OCI-LY3 (cell line): ENCODE results near the gene MYRF.

Experiments used
- H2AFZ ChIP-seq: fragments of 200-600, 300-600 bp; shearing (Covaris generic); 2 replicates; pipeline ENCODE4 v1.6.0; 2014; ENCODE audit warnings: antibody characterized with exemption, low read depth, low read length
- H3K27ac ChIP-seq: fragments of 200-600, 300-600 bp; sonication (generic); 2 replicates; pipeline ENCODE4 v1.5.1; 2014; ENCODE audit warnings: mild to moderate bottlenecking, low read length, moderate library complexity, mixed read lengths
- H3K27me3 ChIP-seq: fragments of 200-600, 300-600 bp; sonication (generic); 2 replicates; pipeline ENCODE4 v1.6.1; 2014; ENCODE audit warnings: low read depth, low read length, mixed read lengths
- H3K36me3 ChIP-seq: fragments of 200-600, 300-600 bp; sonication (generic); replicated peaks from 2 replicates; pipeline ENCODE3; 2014; ENCODE audit warnings: low read depth, low read length, mixed read lengths
- H3K4me1 ChIP-seq: fragments of 300-600, 200-600 bp; sonication (generic); 2 replicates; pipeline ENCODE4 v1.6.1; 2014; ENCODE audit warnings: low read length, mixed read lengths
- H3K4me2 ChIP-seq: fragments of 200-600, 300-600 bp; sonication (generic); 2 replicates; pipeline ENCODE4 v1.6.1; 2014; ENCODE audit warnings: low read length, mixed read lengths
- H3K4me3 ChIP-seq: fragments of 300-600, 200-600 bp; sonication (generic); 2 replicates; pipeline ENCODE4 v1.5.1; 2014; ENCODE audit warnings: antibody characterized with exemption, mild to moderate bottlenecking, low read length, moderate library complexity
- H3K79me2 ChIP-seq: fragments of 300-600, 200-600 bp; shearing (Covaris generic); 2 replicates; pipeline ENCODE4 v1.6.1; 2014; ENCODE audit warnings: mild to moderate bottlenecking, low read length, mixed read lengths
- H3K9ac ChIP-seq: fragments of 300-600, 200-600 bp; shearing (Covaris generic); 2 replicates; pipeline ENCODE4 v1.6.0; 2014; ENCODE audit warnings: mild to moderate bottlenecking, low read length, moderate library complexity
- H3K9me3 ChIP-seq: fragments of 200-600, 300-600 bp; shearing (Covaris generic); 2 replicates; pipeline ENCODE4 v1.6.1; 2014; ENCODE audit warnings: low read length, mixed read lengths; ENCODE audit not compliant: insufficient read depth
- H4K20me1 ChIP-seq: fragments of 200-600, 300-600 bp; sonication (generic); 2 replicates; pipeline ENCODE4 v1.6.1; 2016; ENCODE audit warnings: low read length, mixed read lengths; ENCODE audit not compliant: insufficient read depth
- CTCF ChIP-seq: fragments of 200-600, 300-600 bp; sonication (generic); IDR thresholded peaks from 2 replicates; pipeline ENCODE4 v1.5.1; 2014; ENCODE audit warnings: antibody characterized with exemption, low read length, low read depth
- EZH2phosphoT487 ChIP-seq: fragments of 200-600 bp; shearing (Covaris generic); IDR thresholded peaks from 2 replicates; pipeline ENCODE4 v1.6.1; 2018; ENCODE audit warnings: antibody characterized with exemption, mixed run types, low read depth

Gene MYRF

GRCh38 chr11:61714916-61715315 lies 37.5 kb upstream of the MYRF start:
- H3K9me3 ChIP-seq: no peaks in the 10 kb centered on the region
- no peak overlapping the region for H3K4me3 ChIP-seq
- H3K27ac ChIP-seq: no peak overlapping the region
- no peaks in the 10 kb centered on the region for H4K20me1 ChIP-seq
- H3K79me2 ChIP-seq: no peaks in the 10 kb centered on the region
- no peak for TF ChIP-seq CTCF
- no peak for TF ChIP-seq EZH2phosphoT487
- peaks cover 17% of the 10 kb centered on the region; the same call in 1 of the 2 replicates for H3K27me3 ChIP-seq
- H2AFZ ChIP-seq: no peak overlapping the region
- H3K36me3 ChIP-seq: no peaks in the 10 kb centered on the region
- H3K9ac ChIP-seq: no peak overlapping the region
- no peak overlapping the region for H3K4me2 ChIP-seq
- H3K4me1 ChIP-seq: no peaks in the 10 kb centered on the region

GRCh38 chr11:61715867-61716266 lies 36.6 kb upstream of the MYRF start:
- Histone ChIP-seq H4K20me1 (no peaks in the 10 kb centered on the region), H2AFZ (no peak overlapping the region), H3K36me3 (no peaks in the 10 kb centered on the region), H3K9me3 (no peaks in the 10 kb centered on the region), H3K4me2 (no peak overlapping the region), H3K27me3 (peaks cover 17% of the 10 kb centered on the region; the same call in 1 of the 2 replicates), H3K4me3 (no peak overlapping the region), H3K27ac (no peak overlapping the region), H3K9ac (no peak overlapping the region), H3K79me2 (no peaks in the 10 kb centered on the region), H3K4me1 (no peaks in the 10 kb centered on the region)
- TF ChIP-seq CTCF (no peak), EZH2phosphoT487 (no peak)

GRCh38 chr11:61716478-61717285 lies 35.8 kb upstream of the MYRF start:
- Histone ChIP-seq H3K4me1 (no peaks in the 10 kb centered on the region), H3K36me3 (no peaks in the 10 kb centered on the region), H3K4me2 (no peak overlapping the region), H3K79me2 (no peaks in the 10 kb centered on the region), H3K4me3 (no peak overlapping the region), H2AFZ (no peak overlapping the region), H3K9ac (no peak overlapping the region), H3K27ac (no peak overlapping the region), H3K27me3 (peaks cover 17% of the 10 kb centered on the region; the same call in 1 of the 2 replicates), H3K9me3 (no peaks in the 10 kb centered on the region), H4K20me1 (no peaks in the 10 kb centered on the region)
- TF ChIP-seq CTCF: no peak
- TF ChIP-seq EZH2phosphoT487: no peak

- no peak overlapping the region for H3K9ac ChIP-seq
- H3K4me3 ChIP-seq: no peak overlapping the region
- H3K4me2 ChIP-seq: no peak overlapping the region
Measured at GRCh38 chr11:61717286-61718033, 35.0 kb upstream of the MYRF start.

More at GRCh38 chr11:61717286-61718033, 35.0 kb upstream of the MYRF start:
- H3K79me2 ChIP-seq: no peaks in the 10 kb centered on the region
- H3K27me3 ChIP-seq: peaks cover 17% of the 10 kb centered on the region; the same call in 1 of the 2 replicates
- TF ChIP-seq EZH2phosphoT487 (no peak), CTCF (no peak)
- H3K4me1 ChIP-seq: no peaks in the 10 kb centered on the region
- no peaks in the 10 kb centered on the region for H3K36me3 ChIP-seq
- H2AFZ ChIP-seq: no peak overlapping the region
- no peaks in the 10 kb centered on the region for H3K9me3 ChIP-seq
- H4K20me1 ChIP-seq: no peaks in the 10 kb centered on the region
- no peak overlapping the region for H3K27ac ChIP-seq
